ENCODE results near the gene SESN3.
"Not testable (repeated sequence)": the region's sequence is repeated elsewhere in the genome, so short reads cannot be mapped to it uniquely, and the experiment has no call there.

The SESN3 gene

GRCh38 chr11:95242845-95243605, 12.0 kb upstream of the SESN3 start:
- no peak for DNase-seq (ENCODE audit: low spot score)
- Mint-ChIP-seq H3K36me3 (ENCODE audit: low read depth) (peaks cover 1% of the 10 kb centered on the region), H3K27me3 (ENCODE audit: low read depth) (peaks cover 2% of the 10 kb centered on the region), H3K9me3 (no peaks in the 10 kb centered on the region), H3K4me3 (no peak overlapping the region), H3K4me1 (ENCODE audit: low read depth) (peaks cover 3% of the 10 kb centered on the region), H3K27ac (no peak overlapping the region)

DNA sequence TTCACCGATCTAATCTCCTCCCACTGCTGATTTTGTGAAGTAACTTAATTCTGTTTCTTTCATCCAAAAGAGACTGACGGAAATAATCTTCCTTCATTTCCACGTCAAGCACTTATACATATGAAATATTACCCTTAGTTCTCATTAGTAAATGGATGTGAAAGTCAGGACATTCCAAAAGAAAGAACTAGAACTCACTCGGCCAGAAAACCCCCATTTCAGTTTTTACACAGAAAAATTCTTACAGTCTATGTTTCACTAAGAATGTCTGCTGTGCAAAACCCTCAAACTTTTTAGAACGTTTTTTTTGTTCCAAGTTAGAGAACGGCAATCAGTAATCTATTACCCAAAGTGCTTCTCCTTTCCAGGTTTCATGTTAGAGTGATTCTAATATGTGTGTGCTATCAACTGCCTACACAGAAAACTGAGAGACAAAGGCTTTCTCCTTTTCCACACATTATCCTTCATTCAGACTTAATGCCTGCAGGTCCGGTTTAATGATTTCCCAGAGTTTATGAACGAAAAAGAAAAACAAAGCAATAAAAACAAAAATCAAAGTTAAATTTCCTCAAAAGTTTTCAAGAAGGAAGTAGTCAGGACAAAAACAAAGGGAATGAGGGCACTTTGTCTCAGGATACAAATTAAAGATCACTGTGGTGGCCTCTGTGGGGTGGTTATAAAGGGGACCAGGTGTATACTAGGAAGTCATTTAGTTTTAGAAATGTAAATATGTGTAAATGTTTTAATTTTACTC, 11.3 kb upstream of the SESN3 start:
- H3K9me3 Mint-ChIP-seq, result no peaks in the 10 kb centered on the region
- peaks cover 1% of the 10 kb centered on the region for H3K36me3 Mint-ChIP-seq (ENCODE audit: low read depth)
- H3K4me3 Mint-ChIP-seq, result no peak overlapping the region
- H3K4me1 Mint-ChIP-seq (ENCODE audit: low read depth), result peaks cover 3% of the 10 kb centered on the region
- H3K27ac Mint-ChIP-seq, result no peak overlapping the region
- peaks cover 2% of the 10 kb centered on the region for H3K27me3 Mint-ChIP-seq (ENCODE audit: low read depth)
- no peak for DNase-seq (ENCODE audit: low spot score)

DNA sequence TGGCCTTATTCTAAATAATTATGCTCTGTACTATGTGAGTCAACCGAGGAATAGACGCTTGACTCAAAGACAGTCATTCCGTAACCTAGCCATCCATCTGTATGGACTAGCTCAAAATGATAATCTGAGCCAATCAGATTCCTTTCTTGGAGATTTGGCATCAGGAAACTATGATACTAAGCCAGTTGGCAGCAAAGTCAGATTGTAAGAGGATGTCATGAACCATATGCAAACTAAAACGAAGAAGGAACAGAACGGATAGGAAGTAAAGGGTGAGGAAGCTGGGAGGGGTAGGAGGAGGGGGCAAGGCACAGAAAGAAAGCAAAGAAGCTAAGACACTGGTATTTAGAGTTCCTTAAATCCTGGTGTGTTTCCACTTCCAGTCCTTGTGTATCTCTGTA, 10.7 kb upstream of the SESN3 start:
- Mint-ChIP-seq H3K9me3 (no peaks in the 10 kb centered on the region), H3K4me1 (ENCODE audit: low read depth) (peaks cover 3% of the 10 kb centered on the region), H3K36me3 (ENCODE audit: low read depth) (peaks cover 1% of the 10 kb centered on the region), H3K27me3 (ENCODE audit: low read depth) (peaks cover 2% of the 10 kb centered on the region), H3K4me3 (no peak overlapping the region), H3K27ac (no peak overlapping the region)
- no peak for DNase-seq (ENCODE audit: low spot score)

DNA sequence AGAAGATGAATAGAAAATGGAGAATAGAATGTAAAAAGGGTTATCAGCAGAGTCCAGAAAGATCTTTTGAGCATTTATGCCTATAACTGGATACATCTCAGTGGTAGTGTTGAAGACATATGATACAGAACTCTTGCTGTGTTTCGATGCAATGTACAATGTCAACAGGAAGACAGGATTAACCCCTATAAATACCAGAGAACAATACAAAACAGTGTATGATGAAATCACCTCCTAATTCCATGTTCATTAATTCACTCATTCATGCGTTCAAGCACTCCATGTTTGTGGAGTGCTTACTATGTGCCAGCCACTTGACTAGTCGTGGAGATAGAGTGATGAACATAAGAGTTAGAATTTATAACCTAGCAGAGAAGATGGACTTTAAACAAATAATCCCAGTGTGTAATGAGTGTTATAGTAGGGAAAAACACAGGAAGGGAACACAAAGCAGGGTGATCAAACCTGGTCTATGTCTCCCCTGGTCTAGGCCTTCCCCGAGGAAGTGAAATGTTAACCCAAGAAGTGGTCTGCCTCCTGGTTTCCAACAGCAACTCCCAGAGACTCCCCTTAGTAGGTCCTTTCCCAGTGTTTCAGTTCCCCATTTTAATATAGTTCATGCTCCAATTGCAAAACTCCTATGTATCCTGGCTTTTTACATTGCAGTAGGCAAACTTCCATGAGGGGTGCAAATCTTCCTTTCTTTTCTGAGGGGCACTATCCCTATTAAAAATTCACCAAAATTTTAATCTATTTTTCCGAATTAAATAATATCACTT, 9.1 kb upstream of the SESN3 start:
- H3K27me3 Mint-ChIP-seq (ENCODE audit: low read depth), result peaks cover 2% of the 10 kb centered on the region
- DNase-seq (ENCODE audit: low spot score), result no peak
- H3K9me3 Mint-ChIP-seq, result no peaks in the 10 kb centered on the region
- peaks cover 3% of the 10 kb centered on the region for H3K4me1 Mint-ChIP-seq (ENCODE audit: low read depth)
- H3K27ac Mint-ChIP-seq, result no peak overlapping the region
- H3K36me3 Mint-ChIP-seq (ENCODE audit: low read depth), result no peaks in the 10 kb centered on the region
- H3K4me3 Mint-ChIP-seq, result no peak overlapping the region

DNA sequence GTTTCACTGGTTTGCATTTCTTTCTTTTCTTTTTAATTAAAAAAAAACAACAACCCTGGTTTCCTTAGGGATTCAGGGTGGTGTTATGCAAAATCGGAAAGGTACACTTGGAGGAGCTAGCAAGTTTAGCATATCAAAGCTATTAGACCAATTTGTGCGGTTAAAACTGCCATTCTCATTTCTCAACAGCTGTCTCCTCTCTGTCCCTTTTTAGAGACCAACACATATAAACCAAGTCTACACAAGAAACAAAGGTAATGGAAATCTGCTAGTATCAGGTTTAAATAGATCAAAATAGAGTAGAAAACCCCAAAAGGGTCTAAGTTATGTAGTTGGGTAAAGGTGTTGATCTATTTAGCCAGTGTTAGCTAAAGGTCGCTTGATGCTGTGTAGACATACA, 1.7 kb upstream of the SESN3 start:
- H3K27me3 Mint-ChIP-seq (ENCODE audit: low read depth), result peaks cover 6% of the 10 kb centered on the region
- DNase-seq (ENCODE audit: low spot score), result no peak
- no peak overlapping the region for H3K27ac Mint-ChIP-seq
- peaks cover 1% of the 10 kb centered on the region for H3K36me3 Mint-ChIP-seq (ENCODE audit: low read depth)
- H3K4me1 Mint-ChIP-seq (ENCODE audit: low read depth), result peaks cover 23% of the 10 kb centered on the region
- H3K4me3 Mint-ChIP-seq, result no peak overlapping the region
- no peaks in the 10 kb centered on the region for H3K9me3 Mint-ChIP-seq

DNA sequence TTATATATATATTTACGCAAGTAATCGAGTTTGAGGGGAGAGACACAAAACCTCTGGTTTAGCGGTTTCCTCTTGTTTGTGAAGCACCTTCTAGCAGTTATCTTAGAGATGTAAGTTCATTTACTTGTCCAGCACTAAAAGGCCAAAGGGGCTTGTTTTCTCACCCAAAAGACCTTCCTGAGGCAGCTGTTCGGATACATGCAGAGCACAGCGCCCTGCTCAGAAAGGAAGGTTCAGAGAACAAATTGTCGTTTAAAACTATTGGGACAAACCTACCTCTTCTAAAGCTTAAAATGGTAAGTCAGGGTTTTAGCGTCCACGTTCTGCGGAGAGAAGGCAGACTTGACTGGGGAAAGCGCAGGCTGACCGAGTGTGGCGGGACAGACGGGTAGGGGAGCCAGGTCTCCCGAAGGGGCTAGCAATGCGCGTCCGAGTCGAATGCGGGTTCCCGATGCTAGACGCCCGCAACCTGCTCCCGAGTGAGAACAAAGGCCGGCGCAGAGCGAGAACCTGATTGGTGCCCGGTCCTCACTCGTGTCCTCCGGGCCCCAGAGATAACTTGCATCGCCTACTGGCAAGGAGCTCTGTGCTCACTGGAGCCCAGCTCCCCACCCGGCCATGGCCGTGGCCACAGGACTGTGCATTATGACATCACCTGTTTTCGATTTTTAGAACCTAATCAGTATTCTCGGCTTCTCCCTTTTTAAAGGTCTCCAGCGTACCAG, 1.0 kb upstream of the SESN3 start:
- DNase-seq (ENCODE audit: low spot score), result peak; percentile 63
- no peak overlapping the region for H3K27ac Mint-ChIP-seq

GRCh38 chr11:95230810-95231126, 234 bp downstream of the SESN3 start:
- peaks cover 34% of the 10 kb centered on the region for H3K4me1 Mint-ChIP-seq (ENCODE audit: low read depth)
- no peak for DNase-seq (ENCODE audit: low spot score)
- H3K9me3 Mint-ChIP-seq, result no peaks in the 10 kb centered on the region
- peaks cover 9% of the 10 kb centered on the region for H3K27me3 Mint-ChIP-seq (ENCODE audit: low read depth)
- H3K4me3 Mint-ChIP-seq, result peak overlapping the region; percentile 94
- peaks cover 9% of the 10 kb centered on the region for H3K36me3 Mint-ChIP-seq (ENCODE audit: low read depth)
- H3K27ac Mint-ChIP-seq, result no peak overlapping the region

More for the DNA sequence above, 1.0 kb upstream of the SESN3 start:
- Mint-ChIP-seq H3K27me3 (ENCODE audit: low read depth) (peaks cover 6% of the 10 kb centered on the region), H3K4me3 (no peak overlapping the region), H3K36me3 (ENCODE audit: low read depth) (peaks cover 5% of the 10 kb centered on the region), H3K4me1 (ENCODE audit: low read depth) (peaks cover 26% of the 10 kb centered on the region), H3K9me3 (no peaks in the 10 kb centered on the region)

GRCh38 chr11:95229993-95230809, 801 bp downstream of the SESN3 start:
- H3K36me3 Mint-ChIP-seq (ENCODE audit: low read depth), result peaks cover 9% of the 10 kb centered on the region
- no peaks in the 10 kb centered on the region for H3K9me3 Mint-ChIP-seq
- peaks cover 38% of the 10 kb centered on the region for H3K4me1 Mint-ChIP-seq (ENCODE audit: low read depth)
- peak; percentile 29 for DNase-seq (ENCODE audit: low spot score)
- peaks cover 9% of the 10 kb centered on the region for H3K27me3 Mint-ChIP-seq (ENCODE audit: low read depth)
- H3K4me3 Mint-ChIP-seq, result peak overlapping the region; percentile 94
- H3K27ac Mint-ChIP-seq, result peak overlapping the region; percentile 83

DNA sequence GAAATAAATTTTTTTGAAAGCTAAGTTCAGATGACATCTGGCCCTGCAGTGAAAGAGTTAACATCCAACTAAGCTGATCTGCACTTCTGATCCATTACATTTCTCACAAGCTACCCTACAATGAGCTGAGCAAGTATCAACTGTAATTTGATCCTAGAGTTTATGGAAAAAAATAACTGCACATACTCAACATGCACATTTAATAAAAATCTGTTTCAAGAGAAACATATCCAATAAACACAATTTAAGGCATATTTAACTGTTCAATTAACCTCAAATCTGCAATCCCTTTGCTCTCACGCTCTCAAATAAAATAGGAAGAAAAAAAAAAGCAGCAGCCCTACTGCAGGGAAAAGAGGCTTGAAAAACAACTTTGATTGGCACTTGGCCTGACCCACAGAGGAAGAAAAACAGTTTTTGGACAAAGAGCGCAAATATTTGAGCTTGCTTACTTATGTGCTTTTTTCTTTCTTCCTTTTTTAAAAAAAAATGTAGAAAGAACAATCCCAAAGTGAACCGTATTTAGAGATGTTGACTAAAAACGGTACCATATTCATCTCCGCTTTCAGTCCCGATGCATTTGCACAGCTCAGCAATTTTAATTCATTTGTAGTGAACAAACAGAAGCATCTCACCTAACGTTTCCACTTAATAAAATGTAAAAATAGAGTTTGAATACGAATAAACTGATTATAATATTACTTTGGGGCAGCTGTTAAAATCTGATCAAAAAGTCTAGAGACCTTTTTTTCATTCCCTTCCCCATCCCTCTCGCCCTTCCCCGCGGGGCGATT, 1.6 kb downstream of the SESN3 start:
- Mint-ChIP-seq H3K27me3 (ENCODE audit: low read depth) (peaks cover 9% of the 10 kb centered on the region), H3K9me3 (peaks cover 4% of the 10 kb centered on the region), H3K27ac (peak overlapping the region; percentile 83), H3K36me3 (ENCODE audit: low read depth) (peaks cover 13% of the 10 kb centered on the region), H3K4me1 (ENCODE audit: low read depth) (peaks cover 36% of the 10 kb centered on the region), H3K4me3 (peak overlapping the region; percentile 94)
- no peak for DNase-seq (ENCODE audit: low spot score)

- peaks cover 9% of the 10 kb centered on the region for H3K27me3 Mint-ChIP-seq (ENCODE audit: low read depth)
- peak overlapping the region; percentile 94 for H3K4me3 Mint-ChIP-seq
- no peak for DNase-seq (ENCODE audit: low spot score)
- peaks cover 19% of the 10 kb centered on the region for H3K36me3 Mint-ChIP-seq (ENCODE audit: low read depth)
- no peak overlapping the region for H3K27ac Mint-ChIP-seq
- H3K4me1 Mint-ChIP-seq (ENCODE audit: low read depth), result peaks cover 35% of the 10 kb centered on the region
- H3K9me3 Mint-ChIP-seq, result peaks cover 8% of the 10 kb centered on the region
These were observed 2.8 kb downstream of the SESN3 start for GRCh38 chr11:95228081-95228749.

DNA sequence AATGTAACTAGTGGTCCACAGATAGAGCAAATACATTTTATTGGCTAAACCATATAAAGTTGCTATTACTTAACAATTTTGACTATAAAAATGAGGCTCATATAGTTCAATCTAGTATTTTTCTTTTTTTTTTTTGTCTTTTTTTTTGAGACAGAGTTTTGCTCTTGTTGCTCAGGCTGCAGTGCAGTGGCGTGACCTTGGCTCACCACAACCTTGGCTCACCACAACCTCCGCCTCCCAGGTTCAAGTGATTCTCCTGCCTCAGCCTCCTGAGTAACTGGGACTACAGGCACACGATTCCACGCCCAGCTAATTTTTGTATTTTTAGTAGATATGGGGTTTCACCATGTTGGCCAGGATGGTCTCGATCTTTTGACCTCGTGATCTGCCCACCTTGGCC, 3.9 kb downstream of the SESN3 start:
- H3K4me1 Mint-ChIP-seq (ENCODE audit: low read depth), result peaks cover 36% of the 10 kb centered on the region
- H3K27me3 Mint-ChIP-seq (ENCODE audit: low read depth); H3K27ac Mint-ChIP-seq; H3K9me3 Mint-ChIP-seq: not testable (repeated sequence)
- peaks cover 21% of the 10 kb centered on the region for H3K36me3 Mint-ChIP-seq (ENCODE audit: low read depth)
- peak; percentile 16 for DNase-seq (ENCODE audit: low spot score)
- peak overlapping the region; percentile 36 for H3K4me3 Mint-ChIP-seq

- H3K36me3 Mint-ChIP-seq (ENCODE audit: low read depth), result peaks cover 28% of the 10 kb centered on the region
- no peak overlapping the region for H3K4me3 Mint-ChIP-seq
- H3K27me3 Mint-ChIP-seq (ENCODE audit: low read depth), result peaks cover 3% of the 10 kb centered on the region
- no peak overlapping the region for H3K27ac Mint-ChIP-seq
- H3K9me3 Mint-ChIP-seq, result peaks cover 10% of the 10 kb centered on the region
- DNase-seq (ENCODE audit: low spot score), result no peak
- H3K4me1 Mint-ChIP-seq (ENCODE audit: low read depth), result peaks cover 26% of the 10 kb centered on the region
These were observed 8.2 kb downstream of the SESN3 start for GRCh38 chr11:95222817-95223216.

All from T-helper 2 cell treated with Interferon-gamma antibody and Interleukin-4, amounts not matched to agents 5 μg/mL and 100 μg/mL, for 36 hours (primary cell).